HG03460 (cell line): Measurements from ENCODE around the gene BCAS1.
"Not testable (repeated sequence)": the region's sequence is repeated elsewhere in the genome, so short reads cannot be mapped to it uniquely, and the experiment has no call there.

Experiments
- ATAC-seq: cut with Tn5 transposase; IDR thresholded peaks from one replicate; pipeline ENCODE4 v1.9.1; 2021; ENCODE audit not compliant: unreplicated experiment

BCAS1 gene

GRCh38 chr20:53990003-53990402 is 80.4 kb downstream of the BCAS1 start:
- no peak for ATAC-seq

- ATAC-seq: no peak
Observed at GRCh38 chr20:53989401-53989800, 81.0 kb downstream of the BCAS1 start.

- no peak for ATAC-seq
Observed at GRCh38 chr20:53986037-53986650, 84.2 kb downstream of the BCAS1 start.

GRCh38 chr20:53985150-53985518 is 85.3 kb downstream of the BCAS1 start:
- ATAC-seq: no peak

- no peak for ATAC-seq
Observed at GRCh38 chr20:53984356-53985149, 85.8 kb downstream of the BCAS1 start.

- no peak for ATAC-seq
Observed at GRCh38 chr20:53983401-53983800, 87.0 kb downstream of the BCAS1 start.

GRCh38 chr20:53982624-53983023 is 87.8 kb downstream of the BCAS1 start:
- ATAC-seq: no peak

- no peak for ATAC-seq
Observed at GRCh38 chr20:53981752-53982437, 88.5 kb downstream of the BCAS1 start.

- ATAC-seq: no peak
Observed at GRCh38 chr20:53981130-53981529, 89.3 kb downstream of the BCAS1 start.

GRCh38 chr20:53980031-53980465 is 90.3 kb downstream of the BCAS1 start:
- ATAC-seq: no peak

GRCh38 chr20:53978497-53978896 is 91.9 kb downstream of the BCAS1 start:
- ATAC-seq: no peak

- ATAC-seq: no peak
Observed at GRCh38 chr20:53977391-53977790, 93.0 kb downstream of the BCAS1 start.

GRCh38 chr20:53975761-53976160 is 94.6 kb downstream of the BCAS1 start:
- ATAC-seq: no peak

GRCh38 chr20:53974785-53975555 is 95.4 kb downstream of the BCAS1 start:
- ATAC-seq: no peak

GRCh38 chr20:53973882-53974281 is 96.5 kb downstream of the BCAS1 start:
- ATAC-seq: not testable (repeated sequence)

GRCh38 chr20:53972179-53972578 is 98.2 kb downstream of the BCAS1 start:
- no peak for ATAC-seq

- no peak for ATAC-seq
Observed at GRCh38 chr20:53971096-53971683, 99.2 kb downstream of the BCAS1 start.

GRCh38 chr20:53970232-53970631 is 100.2 kb downstream of the BCAS1 start:
- no peak for ATAC-seq

- no peak for ATAC-seq
Observed at GRCh38 chr20:53967527-53967926, 102.9 kb downstream of the BCAS1 start.

GRCh38 chr20:53966774-53967398 is 103.5 kb downstream of the BCAS1 start:
- no peak for ATAC-seq
